Activated CD8-positive, alpha-beta T cell treated with anti-CD3 and anti-CD28 coated beads for 36 hours (primary cell): ENCODE data around the gene UQCC2. TPM values are rescaled to one million over a fixed set of nuclear protein-coding genes. Genes with fewer than 3 reads are reported as not detected.
A peak's percentile ranks its signal among the peaks of the same experiment; 100 is the strongest.

Experiments used
- ATAC-seq: fragments of 200-7000 bp; cut with Tn5 transposase; one replicate; pipeline ENCODE4 v1.10.0; 2021; ENCODE audit warnings: mild to moderate bottlenecking, moderate library complexity
- CTCF ChIA-PET: fragments of 350-600 bp; sonication (Branson Sonifier 250); formaldehyde crosslinking; loops from one replicate; lab custom pipeline; 2021; ENCODE audit warnings: antibody characterized with exemption; lab: Charles Lee
- POLR2A ChIA-PET: fragments of 350-600 bp; sonication (Branson Sonifier 250); formaldehyde crosslinking; loops from one replicate; lab custom pipeline; 2021; ENCODE audit warnings: antibody characterized with exemption; lab: Charles Lee
- DNase-seq: peaks from one replicate; pipeline ENCODE4 v3.0.0-alpha.2; 2020
- H3K27ac Mint-ChIP-seq: one replicate; pipeline ENCODE4 v1.8.0; 2021; ENCODE audit warnings: mild to moderate bottlenecking, mixed read lengths
- H3K27me3 Mint-ChIP-seq: one replicate; pipeline ENCODE4 v1.8.0; 2021; ENCODE audit warnings: mixed read lengths
- H3K36me3 Mint-ChIP-seq: one replicate; pipeline ENCODE4 v1.8.0; 2021; ENCODE audit warnings: low read depth, mixed read lengths
- H3K4me1 Mint-ChIP-seq: one replicate; pipeline ENCODE4 v1.8.0; 2021; ENCODE audit warnings: low read depth, mixed read lengths
- H3K4me3 Mint-ChIP-seq: one replicate; pipeline ENCODE4 v1.8.0; 2021; ENCODE audit warnings: mild to moderate bottlenecking, moderate library complexity, mixed read lengths
- H3K9me3 Mint-ChIP-seq: one replicate; pipeline ENCODE4 v1.8.0; 2021; ENCODE audit warnings: mixed read lengths
- CTCF ChIP-seq: fragments of 200-600 bp; IDR thresholded peaks from one replicate; pipeline ENCODE4 v1.8.0; 2022; ENCODE audit warnings: antibody characterized with exemption, mild to moderate bottlenecking
- intact Hi-C: fragments of 100-400 bp; cut with micrococcal nuclease; formaldehyde crosslinking; loops from one replicate; pipeline ENCODE4 v1.10.0; 2022
- total RNA-seq, 2 experiments: library from RNA; stranded (reverse); gene quantifications; one replicate each; pipeline ENCODE4 v1.2.3, GENCODE V29; 2021

The UQCC2 gene
- total RNA-seq, 2 experiments from 2014 or later, result 127 to 128 TPM

GRCh38 chr6:33710296-33711121 is 991 bp downstream of the UQCC2 start:
- TF ChIP-seq CTCF, result no peak
- H3K27ac Mint-ChIP-seq, result peak overlapping the region; percentile 98
- intact Hi-C loops, result no loop called here
- ChIA-PET POLR2A (interaction anchor here (0.7 to 2.3 kb wide), 11 partner anchors 9 to 387 kb away, joined by 3 to 33 read pairs (median 5); partner anchors contain the start of genes BAK1 and ITPR3), CTCF (interaction anchor here (0.6 to 4.2 kb wide), 24 partner anchors 8 to 445 kb away, joined by 3 to 44 read pairs (median 5); partner anchors contain the start of genes GRM4 and ITPR3)
- H3K4me3 Mint-ChIP-seq, result peak overlapping the region; percentile 94
- peak; percentile 37 for DNase-seq
- H3K36me3 Mint-ChIP-seq, result peaks cover 35% of the 10 kb centered on the region
- H3K4me1 Mint-ChIP-seq, result peaks cover 35% of the 10 kb centered on the region
- H3K9me3 Mint-ChIP-seq, result no peaks in the 10 kb centered on the region
- no peaks in the 10 kb centered on the region for H3K27me3 Mint-ChIP-seq
- no peak for ATAC-seq

GRCh38 chr6:33709605-33710295 is 1.8 kb downstream of the UQCC2 start:
- Mint-ChIP-seq H3K9me3 (no peaks in the 10 kb centered on the region), H3K36me3 (peaks cover 35% of the 10 kb centered on the region), H3K4me3 (peak overlapping the region; percentile 94), H3K27ac (no peak overlapping the region), H3K27me3 (no peaks in the 10 kb centered on the region), H3K4me1 (peaks cover 35% of the 10 kb centered on the region)
- ChIA-PET CTCF (interaction anchor here (1.3 to 4.2 kb wide), 4 partner anchors 9 to 125 kb away, joined by 4 to 44 read pairs (median 12); no protein-coding TSS in a partner anchor), POLR2A (interaction anchor here (1.9 to 2.3 kb wide), 3 partner anchors 15 to 88 kb away, joined by 8 to 33 read pairs (median 17); partner anchors contain the start of gene ITPR3)
- intact Hi-C loops, result no loop called here
- no peak for DNase-seq
- no peak for ATAC-seq
- TF ChIP-seq CTCF, result no peak

- intact Hi-C loops, result no loop called here
- ChIA-PET CTCF (interaction anchor here (0.8 to 4.2 kb wide), 5 partner anchors 8 to 346 kb away, joined by 3 to 44 read pairs (median 4); no protein-coding TSS in a partner anchor), POLR2A (interaction anchor here (0.5 to 1.9 kb wide), 4 partner anchors 8 to 390 kb away, joined by 3 to 8 read pairs (median 3); no protein-coding TSS in a partner anchor)
- H3K4me1 Mint-ChIP-seq, result peaks cover 38% of the 10 kb centered on the region
- H3K4me3 Mint-ChIP-seq, result no peak overlapping the region
- peaks cover 41% of the 10 kb centered on the region for H3K36me3 Mint-ChIP-seq
- no peaks in the 10 kb centered on the region for H3K27me3 Mint-ChIP-seq
- H3K27ac Mint-ChIP-seq, result no peak overlapping the region
- ATAC-seq (no peak), DNase-seq (no peak)
- no peak for TF ChIP-seq CTCF
- H3K9me3 Mint-ChIP-seq, result no peaks in the 10 kb centered on the region
Observed at GRCh38 chr6:33708516-33709204, 2.8 kb downstream of the UQCC2 start.

- DNase-seq, result no peak
- peaks cover 38% of the 10 kb centered on the region for H3K4me1 Mint-ChIP-seq
- peak overlapping the region; percentile 5 for H3K27ac Mint-ChIP-seq
- ChIA-PET POLR2A (no interaction called here), CTCF (interaction anchor here (0.8 to 4.2 kb wide), 2 partner anchors 7 to 10 kb away, joined by 3 to 44 read pairs; no protein-coding TSS in a partner anchor)
- intact Hi-C loops, result no loop called here
- H3K36me3 Mint-ChIP-seq, result peaks cover 41% of the 10 kb centered on the region
- ATAC-seq, result no peak
- no peaks in the 10 kb centered on the region for H3K9me3 Mint-ChIP-seq
- no peak overlapping the region for H3K4me3 Mint-ChIP-seq
- H3K27me3 Mint-ChIP-seq, result no peaks in the 10 kb centered on the region
- TF ChIP-seq CTCF, result no peak
Observed at GRCh38 chr6:33707771-33708170, 3.7 kb downstream of the UQCC2 start.
